HG02852 (cell line): ENCODE data around the gene ATXN7L2.

Experiments used
- ATAC-seq: cut with Tn5 transposase; IDR thresholded peaks from one replicate; pipeline ENCODE4 v1.9.1; 2021; ENCODE audit warnings: mild to moderate bottlenecking, moderate library complexity; ENCODE audit not compliant: unreplicated experiment

The ATXN7L2 gene

DNA sequence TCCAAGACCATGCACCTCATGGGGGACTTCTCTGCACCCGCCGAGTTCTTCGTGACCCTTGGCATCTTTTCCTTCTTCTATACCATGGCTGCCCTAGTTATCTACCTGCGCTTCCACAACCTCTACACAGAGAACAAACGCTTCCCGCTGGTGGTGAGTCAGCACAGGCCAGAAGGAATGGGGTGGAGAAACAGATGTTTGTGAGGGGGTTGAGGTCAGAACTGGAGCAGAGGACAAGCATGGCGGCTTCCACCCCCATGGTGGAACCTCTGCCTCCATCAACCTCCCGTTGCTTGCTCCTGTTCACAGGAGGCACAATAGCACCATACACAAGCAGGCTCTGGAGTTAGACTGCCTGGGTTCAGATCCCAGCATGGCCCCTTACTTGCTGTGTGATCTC lies 6.9 kb upstream of the ATXN7L2 start:
- no peak for ATAC-seq

DNA sequence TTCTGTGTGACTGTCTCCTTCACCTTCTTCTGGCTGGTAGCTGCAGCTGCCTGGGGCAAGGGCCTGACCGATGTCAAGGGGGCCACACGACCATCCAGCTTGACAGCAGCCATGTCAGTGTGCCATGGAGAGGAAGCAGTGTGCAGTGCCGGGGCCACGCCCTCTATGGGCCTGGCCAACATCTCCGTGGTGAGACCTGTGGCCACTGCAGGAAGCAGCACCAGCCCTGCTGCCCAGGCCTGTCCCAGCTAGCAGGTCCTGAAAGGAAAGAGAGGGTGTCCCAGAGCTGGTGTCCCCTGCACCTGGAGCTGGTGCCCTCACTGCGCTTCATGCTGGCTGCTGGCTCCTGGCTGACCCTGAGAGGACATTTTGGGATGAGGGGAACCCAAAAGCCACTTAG lies 5.9 kb upstream of the ATXN7L2 start:
- ATAC-seq = no peak

DNA sequence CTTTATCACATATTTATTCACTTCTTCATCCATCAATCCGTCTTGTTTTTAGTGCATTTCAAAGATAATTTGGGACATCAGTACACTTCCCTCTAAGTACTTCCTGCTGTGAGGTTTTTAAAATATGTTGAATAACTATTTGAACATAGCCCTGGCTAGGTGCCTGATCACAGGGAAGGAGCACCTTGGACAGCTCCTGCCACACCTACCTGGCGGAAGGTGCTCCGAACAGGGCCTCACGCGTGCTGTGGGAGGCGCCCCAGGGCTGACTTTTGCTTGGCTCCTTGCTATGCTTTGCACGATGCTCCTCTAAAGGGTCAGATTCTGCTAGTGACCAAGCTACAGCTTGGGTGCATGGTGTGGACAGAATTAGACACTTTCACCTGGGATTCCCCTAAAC lies 4.9 kb upstream of the ATXN7L2 start:
- no peak for ATAC-seq

DNA sequence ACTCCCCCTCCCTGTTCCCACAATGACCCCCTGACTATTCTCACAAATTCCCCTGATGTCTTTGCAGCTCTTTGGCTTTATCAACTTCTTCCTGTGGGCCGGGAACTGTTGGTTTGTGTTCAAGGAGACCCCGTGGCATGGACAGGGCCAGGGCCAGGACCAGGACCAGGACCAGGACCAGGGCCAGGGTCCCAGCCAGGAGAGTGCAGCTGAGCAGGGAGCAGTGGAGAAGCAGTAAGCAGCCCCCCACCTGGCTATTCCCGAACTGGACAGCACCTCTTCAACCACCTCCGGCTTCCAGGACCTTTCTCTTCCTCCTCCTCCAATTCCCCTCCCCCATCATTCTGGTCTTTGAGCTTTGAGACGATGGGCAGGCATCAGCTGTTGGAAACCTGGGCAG lies 4.4 kb upstream of the ATXN7L2 start:
- no peak for ATAC-seq

DNA sequence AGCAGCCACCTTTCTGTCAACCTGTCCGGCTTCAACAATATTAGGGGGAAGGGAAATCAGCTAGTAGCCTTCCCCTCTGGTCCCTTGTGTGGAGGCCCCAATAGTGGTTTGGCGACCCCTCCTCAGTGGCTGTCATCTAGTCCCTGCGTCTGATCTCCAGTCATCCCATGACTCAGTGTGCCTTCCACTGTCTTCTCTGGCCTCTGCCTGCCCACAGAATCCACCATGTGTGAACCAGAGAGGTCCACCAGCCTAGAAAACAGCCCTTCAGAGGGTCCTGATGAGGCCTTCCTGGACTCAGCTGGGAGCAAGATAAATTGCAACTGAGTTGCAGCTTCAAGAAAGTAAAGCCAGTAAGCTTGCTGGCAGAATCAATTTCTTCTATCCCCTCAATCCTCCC lies 3.8 kb upstream of the ATXN7L2 start:
- ATAC-seq = no peak

DNA sequence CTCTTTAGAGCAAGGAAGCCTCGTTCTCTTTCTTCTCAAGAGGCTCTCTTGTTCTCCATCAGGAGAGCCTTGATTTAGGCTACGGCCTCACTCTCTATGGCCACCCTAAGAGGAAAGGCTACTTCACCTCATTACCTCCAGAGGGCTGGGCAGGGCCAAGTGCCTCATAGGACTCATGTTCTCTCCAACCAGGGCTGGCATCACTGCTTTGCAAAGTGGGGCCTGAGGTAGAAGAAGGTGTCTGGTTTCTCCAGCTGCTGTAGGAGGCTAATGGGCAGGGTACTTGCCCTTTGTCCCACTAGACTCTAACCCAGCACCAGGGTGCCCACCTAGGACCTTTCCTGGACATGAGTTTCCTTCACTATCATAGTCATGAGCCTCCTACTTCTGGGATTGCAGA lies 2.1 kb upstream of the ATXN7L2 start:
- ATAC-seq = no peak

DNA sequence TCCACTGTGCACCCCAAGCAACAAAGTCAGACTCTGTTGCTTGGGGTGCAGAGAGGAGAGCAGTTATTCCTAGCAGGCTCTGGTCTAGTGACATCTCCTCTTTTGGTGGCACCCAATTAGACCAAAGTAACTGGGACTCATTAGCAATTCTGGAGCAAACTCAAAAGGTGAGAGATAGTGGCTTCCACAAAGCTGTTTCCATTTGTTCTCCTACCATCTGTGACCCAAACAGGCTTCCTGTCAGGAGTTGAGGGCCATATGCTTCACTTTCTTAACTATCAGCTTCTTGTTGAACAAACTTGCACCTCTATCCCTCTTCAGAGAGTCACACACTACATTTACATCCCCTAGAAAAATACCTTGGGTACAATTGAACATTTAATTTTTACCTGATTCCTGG lies 1.5 kb upstream of the ATXN7L2 start:
- no peak for ATAC-seq

DNA sequence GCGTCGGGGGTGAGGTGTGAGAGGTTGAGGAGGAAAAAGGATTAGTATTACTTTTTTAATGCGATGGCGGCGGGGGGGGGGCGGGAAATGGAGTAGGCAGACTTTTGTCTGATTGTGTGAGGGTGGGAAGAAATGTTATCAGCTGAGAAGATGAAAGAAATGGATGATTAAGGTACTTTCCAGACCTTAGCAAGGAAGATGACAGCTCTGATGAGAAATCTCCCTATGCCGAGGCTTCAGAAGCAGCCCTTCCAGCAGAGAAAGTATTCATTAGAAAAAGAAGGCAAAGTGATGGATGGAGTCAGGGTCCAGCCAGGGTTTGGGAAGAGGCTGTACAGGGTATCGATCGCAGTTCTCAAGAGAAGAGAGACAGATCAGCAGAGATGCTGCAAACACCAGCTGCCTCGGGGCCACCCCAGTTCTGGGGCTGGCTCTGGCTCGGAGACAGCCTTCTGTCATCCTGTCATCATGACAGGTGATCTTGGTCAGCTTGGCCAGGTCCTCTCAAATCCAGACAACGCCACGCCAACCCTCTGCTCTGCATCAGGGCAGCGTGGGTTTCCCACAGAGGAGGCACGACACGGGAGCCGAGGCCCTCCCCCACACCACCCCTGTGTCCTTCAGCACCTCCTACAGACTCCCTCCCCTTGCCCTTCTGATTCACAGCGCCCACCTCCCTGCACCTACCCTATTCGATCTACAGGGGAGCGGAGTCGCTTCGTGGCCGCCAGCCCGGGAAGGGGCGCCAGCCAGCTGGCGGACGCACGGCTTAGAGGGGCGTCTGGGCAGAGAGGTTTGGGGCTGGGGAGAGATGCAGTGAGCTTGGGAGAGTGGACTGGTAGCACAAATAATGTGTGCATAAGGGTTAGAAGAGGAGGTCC lies 674 bp upstream of the ATXN7L2 start:
- ATAC-seq = peak; percentile 10

DNA sequence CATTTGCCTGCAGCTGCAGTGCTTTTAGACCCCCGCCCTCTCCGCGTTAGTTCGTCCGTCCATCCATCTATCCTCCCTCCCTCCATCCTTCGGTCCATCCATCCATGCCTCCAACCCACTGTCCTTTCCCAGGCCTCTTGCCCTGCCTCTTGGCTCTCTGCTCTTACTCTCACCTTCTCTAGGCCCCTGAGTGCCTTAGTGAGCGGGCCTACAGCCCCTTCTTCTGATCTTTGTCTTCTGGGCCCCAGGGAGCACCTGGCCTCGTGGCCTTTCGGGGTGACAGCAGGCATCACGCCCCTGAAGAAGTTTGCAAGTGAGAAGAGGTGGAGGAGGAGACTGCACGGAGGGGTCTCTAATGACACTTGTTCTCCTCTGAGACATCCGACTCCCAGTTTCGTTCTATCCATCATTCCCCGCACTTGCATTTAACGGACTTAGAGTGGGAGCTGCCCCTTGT lies 842 bp downstream of the ATXN7L2 start:
- no peak for ATAC-seq

DNA sequence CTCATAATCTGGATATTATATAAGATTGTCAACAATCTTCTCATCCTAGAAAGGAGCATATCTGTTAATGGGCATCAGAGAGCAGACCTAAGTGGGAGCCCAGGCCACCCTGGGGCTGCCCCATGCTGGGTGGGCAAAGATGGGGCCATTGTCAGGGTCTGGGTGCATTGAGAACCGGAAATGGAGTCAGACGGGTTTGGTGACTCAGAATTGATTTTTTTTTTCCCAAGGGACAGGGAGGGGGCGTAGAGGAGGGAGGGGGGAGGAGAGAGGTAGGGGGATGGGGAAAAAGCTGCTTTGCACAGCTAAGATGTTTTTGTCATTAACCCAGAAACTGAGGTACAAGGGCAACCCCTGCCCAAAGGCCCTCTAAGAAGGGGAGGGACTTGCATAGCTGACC lies 1.3 kb downstream of the ATXN7L2 start:
- no peak for ATAC-seq

DNA sequence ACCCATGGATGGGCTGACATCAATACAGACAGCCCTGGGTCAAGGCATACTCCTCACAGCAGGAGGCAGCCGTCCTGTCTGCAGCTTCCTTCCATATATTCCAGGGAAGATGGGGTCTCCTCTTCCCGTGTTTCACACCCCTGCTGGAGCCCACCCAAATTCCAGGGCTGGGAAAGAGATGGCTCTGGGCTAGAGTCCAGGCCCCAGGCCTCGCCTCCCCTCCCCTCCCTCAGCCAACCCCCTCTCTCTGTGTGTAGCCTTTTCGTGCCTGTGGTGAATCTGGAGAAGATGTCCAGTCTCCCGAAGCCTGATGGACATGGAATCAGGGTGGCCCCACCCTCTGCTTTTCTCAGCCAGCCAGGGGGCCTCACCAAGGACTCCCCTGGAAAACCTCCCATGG lies 3.6 kb downstream of the ATXN7L2 start:
- no peak for ATAC-seq

DNA sequence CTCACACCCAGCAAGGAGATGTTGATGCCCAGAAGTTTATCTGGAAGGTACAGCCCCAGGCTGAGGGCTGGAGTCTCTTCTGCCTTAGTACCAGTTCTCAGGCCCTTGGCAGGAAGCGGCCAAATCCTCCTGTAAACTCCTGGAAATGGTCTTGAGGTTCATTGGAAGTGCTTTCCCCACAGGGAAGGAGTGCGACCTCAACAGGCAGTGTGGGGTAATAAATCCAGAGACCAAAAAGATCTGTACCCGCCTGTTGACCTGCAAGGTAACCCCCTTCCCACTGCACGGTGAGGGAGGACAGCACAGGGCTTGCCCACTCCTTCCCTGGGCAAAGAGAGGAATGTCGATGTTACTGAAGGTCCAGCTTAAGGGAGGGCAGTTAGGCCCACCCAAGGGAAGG lies 4.5 kb downstream of the ATXN7L2 start:
- no peak for ATAC-seq

DNA sequence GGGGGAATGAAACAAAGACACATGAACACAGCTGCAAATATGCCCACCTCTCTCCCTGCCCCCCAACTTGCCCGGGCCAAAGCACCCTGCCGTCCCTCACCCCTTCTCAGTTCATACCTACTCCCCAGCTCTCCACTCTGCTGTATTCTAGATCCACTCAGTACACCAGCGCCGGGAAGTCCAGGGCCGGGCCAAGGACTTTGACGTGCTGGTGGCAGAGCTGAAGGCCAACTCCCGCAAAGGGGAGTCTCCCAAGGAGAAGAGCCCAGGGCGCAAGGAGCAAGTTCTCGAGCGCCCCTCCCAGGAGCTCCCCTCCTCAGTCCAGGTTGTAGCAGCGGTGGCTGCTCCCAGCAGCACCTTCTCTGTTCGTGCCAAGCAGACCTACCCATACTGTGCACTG lies 5.0 kb downstream of the ATXN7L2 start:
- no peak for ATAC-seq

DNA sequence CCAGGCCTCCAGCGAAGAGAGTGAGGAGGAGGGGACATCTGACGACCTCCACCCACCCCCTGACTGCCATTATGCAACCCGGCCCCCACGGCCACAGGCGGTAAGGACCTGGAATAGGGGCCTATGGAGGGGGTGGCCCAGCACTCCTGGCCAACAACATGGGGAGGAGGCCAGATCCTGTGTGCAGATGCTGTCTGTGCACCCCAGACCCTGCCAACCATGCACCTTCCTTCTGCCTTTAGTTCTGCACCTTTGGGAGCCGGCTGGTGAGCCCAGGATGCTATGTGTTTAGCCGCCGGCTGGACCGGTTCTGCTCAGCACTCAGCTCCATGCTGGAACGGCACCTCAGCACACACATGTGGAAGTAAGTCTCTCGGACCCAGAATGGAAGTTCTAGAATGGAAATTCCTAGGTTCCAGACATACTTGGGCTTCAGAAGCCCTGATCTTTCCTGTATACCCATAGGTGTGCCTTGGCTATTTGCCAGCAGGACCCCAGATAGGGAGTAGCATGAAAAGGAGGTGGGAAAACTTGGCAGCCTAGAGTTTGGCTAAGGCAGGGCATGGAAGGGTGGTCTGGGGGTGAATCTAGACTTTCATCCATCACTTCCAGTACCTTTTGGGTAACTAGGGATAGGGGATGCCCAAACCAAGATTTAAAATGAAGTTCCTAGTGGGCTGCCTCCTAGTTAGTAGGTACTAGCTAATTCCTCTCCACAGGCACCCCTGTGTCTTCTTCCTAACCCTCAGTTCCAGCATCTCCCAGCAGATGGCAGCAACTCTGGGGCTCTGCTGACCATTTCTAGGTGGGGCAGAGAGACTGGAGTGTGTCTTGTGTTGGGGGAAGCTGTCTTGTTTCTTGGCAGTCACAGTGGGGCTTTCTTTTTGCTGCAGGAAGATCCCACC lies 6.6 kb downstream of the ATXN7L2 start:
- ATAC-seq = no peak

DNA sequence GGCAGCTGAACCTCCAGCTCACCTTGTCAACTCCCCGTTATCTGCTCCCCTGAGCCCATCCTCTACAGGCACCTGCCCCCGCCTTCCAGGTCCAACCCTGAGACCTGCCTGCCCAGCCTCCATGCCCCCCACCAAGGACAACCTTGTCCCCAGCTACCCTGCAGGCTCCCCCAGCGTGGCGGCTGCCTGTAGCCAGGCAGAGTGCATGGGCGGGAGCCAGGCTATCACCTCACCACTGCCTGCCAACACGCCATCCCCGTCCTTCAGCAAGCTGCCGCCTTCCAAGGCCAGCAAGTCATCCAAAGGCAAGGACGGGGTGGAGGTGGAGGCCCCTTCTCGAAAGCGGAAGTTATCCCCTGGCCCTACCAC lies 7.2 kb downstream of the ATXN7L2 start:
- ATAC-seq = no peak

DNA sequence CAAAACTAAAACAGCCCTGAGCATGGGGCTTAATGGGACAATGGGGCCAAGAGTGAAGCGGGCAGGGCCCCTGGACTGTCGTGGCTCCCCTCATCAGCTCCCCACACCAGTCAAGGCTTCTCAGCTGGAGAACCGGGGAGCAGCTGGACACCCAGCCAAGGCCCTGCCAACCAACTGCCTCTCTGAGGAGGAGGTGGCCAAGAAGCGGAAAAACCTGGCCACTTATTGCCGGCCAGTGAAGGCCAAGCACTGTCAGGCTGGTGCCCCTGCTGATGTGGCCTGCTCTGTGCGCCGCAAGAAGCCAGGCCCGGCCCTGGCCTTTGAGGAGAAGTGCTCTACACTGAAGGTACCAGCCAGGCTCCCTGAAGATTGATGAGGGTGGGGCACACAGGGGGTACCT lies 7.7 kb downstream of the ATXN7L2 start:
- ATAC-seq = no peak

DNA sequence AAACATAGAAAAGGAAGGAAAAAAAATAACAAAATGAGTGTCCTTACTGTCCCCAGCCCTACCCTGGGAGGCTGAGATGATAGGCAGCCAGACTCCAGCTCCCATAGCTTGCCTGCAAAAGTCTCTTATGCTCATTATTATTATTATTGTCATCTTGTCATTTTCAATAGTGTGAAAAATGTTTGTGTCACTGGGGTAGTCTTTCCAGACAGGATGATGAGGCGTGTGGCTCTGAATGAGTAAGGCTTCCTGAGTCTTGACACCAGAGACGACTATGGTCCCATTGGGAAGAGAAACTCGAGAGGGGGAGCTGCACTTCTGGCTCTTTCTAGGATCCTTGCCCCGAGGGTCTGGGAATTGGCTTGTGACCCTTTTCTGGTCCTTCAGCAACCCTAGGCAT lies 9.1 kb downstream of the ATXN7L2 start:
- ATAC-seq = no peak

DNA sequence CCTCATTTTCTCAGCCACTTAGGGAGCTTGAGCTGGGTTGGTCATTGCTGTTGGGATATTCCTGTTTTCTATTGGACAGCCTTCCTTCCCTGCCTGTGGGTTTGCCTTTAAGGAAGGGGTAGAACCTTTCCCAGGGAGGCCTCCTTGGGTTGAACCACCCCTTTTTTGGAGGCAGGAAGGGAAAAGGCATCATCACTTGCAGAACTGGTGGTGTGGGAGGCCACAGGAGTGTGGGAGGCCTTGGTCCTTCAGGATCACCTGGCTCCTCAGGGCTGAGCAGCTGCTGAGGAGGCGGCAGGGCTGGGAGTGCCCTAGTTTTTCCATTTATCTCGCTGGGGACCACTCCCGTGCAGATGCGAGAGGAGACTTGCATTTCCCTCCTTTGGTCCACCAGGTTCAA lies 9.5 kb downstream of the ATXN7L2 start:
- ATAC-seq = no peak

DNA sequence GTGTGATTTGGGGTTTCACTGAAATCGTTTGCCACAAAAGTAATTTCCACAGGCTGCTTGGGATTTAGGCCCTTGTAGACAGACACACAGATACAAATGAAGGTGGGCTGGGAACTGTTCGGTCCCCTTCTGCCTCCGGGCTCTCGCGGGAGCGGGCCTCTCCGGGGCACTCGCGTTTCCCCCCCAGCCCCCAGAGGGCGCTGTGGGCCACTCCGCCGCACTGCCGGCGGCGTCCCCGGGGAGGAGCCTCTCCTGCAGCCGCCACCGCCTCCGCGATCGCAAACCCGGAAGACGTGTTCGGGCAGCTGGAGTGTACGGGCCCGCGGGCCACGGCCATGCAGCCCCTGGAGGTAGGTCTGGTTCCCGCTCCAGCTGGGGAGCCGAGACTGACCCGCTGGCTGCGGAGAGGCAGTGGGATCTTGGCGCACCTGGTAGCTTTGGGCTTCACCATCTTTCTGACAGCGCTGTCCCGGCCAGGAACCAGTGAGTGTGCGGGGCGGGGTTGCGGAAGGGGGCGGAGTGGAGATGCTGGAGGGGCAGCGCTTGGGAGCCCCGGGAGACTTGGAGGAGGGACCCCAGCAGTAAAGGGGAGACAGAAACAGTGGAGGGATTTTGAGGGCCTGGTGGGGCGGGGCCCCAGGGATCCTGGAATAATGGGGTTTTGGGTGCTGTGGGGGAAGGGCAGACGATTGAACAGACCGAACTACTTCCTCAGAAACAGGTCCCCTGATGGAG lies 10.3 kb downstream of the ATXN7L2 start, which contains the start of gene CYB561D1:
Gene CYB561D1 (plus strand): TSS at position 290 of the 735 bp plus-strand sequence. CDS start 46 bp downstream, at position 336.
- ATAC-seq = peak; percentile 87

DNA sequence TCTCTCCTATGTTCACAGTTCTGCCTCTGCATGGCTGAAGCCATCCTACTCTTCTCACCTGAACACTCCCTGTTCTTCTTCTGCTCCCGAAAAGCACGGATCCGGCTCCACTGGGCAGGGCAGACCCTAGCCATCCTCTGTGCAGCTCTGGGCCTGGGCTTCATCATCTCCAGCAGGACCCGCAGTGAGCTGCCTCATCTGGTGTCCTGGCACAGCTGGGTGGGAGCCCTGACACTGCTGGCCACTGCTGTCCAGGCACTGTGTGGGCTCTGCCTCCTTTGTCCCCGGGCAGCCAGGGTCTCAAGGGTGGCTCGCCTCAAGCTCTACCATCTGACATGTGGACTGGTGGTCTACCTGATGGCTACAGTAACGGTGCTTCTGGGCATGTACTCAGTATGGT lies 12.0 kb downstream of the ATXN7L2 start:
- no peak for ATAC-seq

DNA sequence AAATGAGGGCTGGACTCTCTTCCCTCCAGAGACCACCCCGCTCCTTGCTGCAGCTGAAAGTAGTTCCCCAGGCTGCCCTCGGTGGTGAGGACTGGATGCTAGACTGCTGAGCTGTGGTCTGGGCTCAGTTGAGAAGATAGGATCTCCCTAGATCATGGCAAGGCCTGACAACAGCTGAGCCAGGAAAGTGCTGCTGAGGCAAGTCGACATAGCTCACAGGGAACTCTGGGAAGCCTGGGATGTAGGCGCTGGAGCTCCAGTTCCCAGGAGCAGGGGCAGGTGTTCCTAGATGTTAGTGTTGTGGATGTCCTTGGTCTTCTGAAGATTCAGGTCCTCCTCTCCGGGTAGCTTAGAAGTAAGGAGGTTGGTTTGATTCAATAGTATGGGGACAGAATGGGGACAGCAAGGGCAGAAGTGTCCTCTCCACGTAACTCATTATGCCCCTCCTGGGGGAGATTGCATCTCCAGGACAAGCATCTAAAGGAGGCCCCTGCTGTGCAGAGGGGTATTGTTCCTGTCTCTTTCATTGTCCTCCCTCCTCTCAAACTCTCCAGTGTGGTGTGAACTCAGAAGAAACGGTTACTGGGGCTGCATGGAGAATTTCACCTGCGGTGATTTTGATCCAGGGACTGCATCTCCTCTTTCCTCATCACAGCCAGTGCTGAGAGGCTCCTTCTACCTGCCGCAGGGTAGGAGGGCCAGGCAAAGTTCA lies 13.9 kb downstream of the ATXN7L2 start:
- no peak for ATAC-seq
